Measurements from ENCODE around the gene ZDHHC11. TPM values are rescaled to one million over a fixed set of nuclear protein-coding genes. Genes with fewer than 3 reads are reported as not detected.
A peak's percentile ranks its signal among the peaks of the same experiment; 100 is the strongest.
"Not testable (repeated sequence)": the region's sequence is repeated elsewhere in the genome, so short reads cannot be mapped to it uniquely, and the experiment has no call there.

ZDHHC11 gene
- total RNA-seq, 1 donor from 2014 or later = 6.3 TPM

GRCh38 chr5:848671-849111, 2.1 kb downstream of the ZDHHC11 start:
- Mint-ChIP-seq H3K27ac (ENCODE audit: unreplicated experiment) (no peak overlapping the region), H3K4me1 (ENCODE audit: unreplicated experiment) (no peaks in the 10 kb centered on the region), H3K9me3 (ENCODE audit: unreplicated experiment) (no peaks in the 10 kb centered on the region), H3K4me3 (ENCODE audit: unreplicated experiment) (no peak overlapping the region), H3K27me3 (ENCODE audit: unreplicated experiment) (peaks cover 6% of the 10 kb centered on the region), H3K36me3 (ENCODE audit: unreplicated experiment) (no peaks in the 10 kb centered on the region)
- no peak for DNase-seq (ENCODE audit: extremely low spot score, unreplicated experiment)
- no peak for TF ChIP-seq CTCF (IDR thresholded peaks at IDR 0.05)

GRCh38 chr5:847736-848135, 3.0 kb downstream of the ZDHHC11 start:
- peak; percentile 82 for DNase-seq (ENCODE audit: extremely low spot score, unreplicated experiment)
- not testable (repeated sequence) for H3K4me1 Mint-ChIP-seq (ENCODE audit: unreplicated experiment); H3K36me3 Mint-ChIP-seq (ENCODE audit: unreplicated experiment); H3K4me3 Mint-ChIP-seq (ENCODE audit: unreplicated experiment); H3K9me3 Mint-ChIP-seq (ENCODE audit: unreplicated experiment); H3K27me3 Mint-ChIP-seq (ENCODE audit: unreplicated experiment); H3K27ac Mint-ChIP-seq (ENCODE audit: unreplicated experiment)

GRCh38 chr5:847212-847611, 3.6 kb downstream of the ZDHHC11 start:
- not testable (repeated sequence) for H3K27me3 Mint-ChIP-seq (ENCODE audit: unreplicated experiment); H3K4me1 Mint-ChIP-seq (ENCODE audit: unreplicated experiment); H3K36me3 Mint-ChIP-seq (ENCODE audit: unreplicated experiment); H3K27ac Mint-ChIP-seq (ENCODE audit: unreplicated experiment); H3K9me3 Mint-ChIP-seq (ENCODE audit: unreplicated experiment); H3K4me3 Mint-ChIP-seq (ENCODE audit: unreplicated experiment)
- DNase-seq (ENCODE audit: extremely low spot score, unreplicated experiment) = peak; percentile 81

GRCh38 chr5:846602-847091, 4.1 kb downstream of the ZDHHC11 start:
- H3K4me3 Mint-ChIP-seq (ENCODE audit: unreplicated experiment); H3K4me1 Mint-ChIP-seq (ENCODE audit: unreplicated experiment); H3K27ac Mint-ChIP-seq (ENCODE audit: unreplicated experiment); H3K27me3 Mint-ChIP-seq (ENCODE audit: unreplicated experiment); H3K36me3 Mint-ChIP-seq (ENCODE audit: unreplicated experiment); H3K9me3 Mint-ChIP-seq (ENCODE audit: unreplicated experiment): not testable (repeated sequence)
- peak; percentile 83 for DNase-seq (ENCODE audit: extremely low spot score, unreplicated experiment)

GRCh38 chr5:845676-846601, 4.8 kb downstream of the ZDHHC11 start:
- H3K36me3 Mint-ChIP-seq (ENCODE audit: unreplicated experiment); H3K9me3 Mint-ChIP-seq (ENCODE audit: unreplicated experiment); H3K4me1 Mint-ChIP-seq (ENCODE audit: unreplicated experiment); H3K27ac Mint-ChIP-seq (ENCODE audit: unreplicated experiment); H3K4me3 Mint-ChIP-seq (ENCODE audit: unreplicated experiment); H3K27me3 Mint-ChIP-seq (ENCODE audit: unreplicated experiment): not testable (repeated sequence)
- peak; percentile 80 for DNase-seq (ENCODE audit: extremely low spot score, unreplicated experiment)

GRCh38 chr5:845031-845675, 5.6 kb downstream of the ZDHHC11 start:
- not testable (repeated sequence) for H3K36me3 Mint-ChIP-seq (ENCODE audit: unreplicated experiment); H3K4me3 Mint-ChIP-seq (ENCODE audit: unreplicated experiment); H3K4me1 Mint-ChIP-seq (ENCODE audit: unreplicated experiment); H3K9me3 Mint-ChIP-seq (ENCODE audit: unreplicated experiment); H3K27me3 Mint-ChIP-seq (ENCODE audit: unreplicated experiment); H3K27ac Mint-ChIP-seq (ENCODE audit: unreplicated experiment)
- peak; percentile 85 for DNase-seq (ENCODE audit: extremely low spot score, unreplicated experiment)

- peak; percentile 86 for DNase-seq (ENCODE audit: extremely low spot score, unreplicated experiment)
- not testable (repeated sequence) for H3K9me3 Mint-ChIP-seq (ENCODE audit: unreplicated experiment); H3K27ac Mint-ChIP-seq (ENCODE audit: unreplicated experiment); H3K4me1 Mint-ChIP-seq (ENCODE audit: unreplicated experiment); H3K36me3 Mint-ChIP-seq (ENCODE audit: unreplicated experiment); H3K4me3 Mint-ChIP-seq (ENCODE audit: unreplicated experiment); H3K27me3 Mint-ChIP-seq (ENCODE audit: unreplicated experiment)
Measured at GRCh38 chr5:844426-844825, 6.4 kb downstream of the ZDHHC11 start.

- DNase-seq (ENCODE audit: extremely low spot score, unreplicated experiment) = peak; percentile 85
- H3K27me3 Mint-ChIP-seq (ENCODE audit: unreplicated experiment); H3K4me1 Mint-ChIP-seq (ENCODE audit: unreplicated experiment); H3K27ac Mint-ChIP-seq (ENCODE audit: unreplicated experiment); H3K36me3 Mint-ChIP-seq (ENCODE audit: unreplicated experiment); H3K9me3 Mint-ChIP-seq (ENCODE audit: unreplicated experiment); H3K4me3 Mint-ChIP-seq (ENCODE audit: unreplicated experiment): not testable (repeated sequence)
Measured at GRCh38 chr5:843926-844325, 6.9 kb downstream of the ZDHHC11 start.

- not testable (repeated sequence) for H3K27ac Mint-ChIP-seq (ENCODE audit: unreplicated experiment); H3K4me1 Mint-ChIP-seq (ENCODE audit: unreplicated experiment); H3K4me3 Mint-ChIP-seq (ENCODE audit: unreplicated experiment); H3K27me3 Mint-ChIP-seq (ENCODE audit: unreplicated experiment); H3K36me3 Mint-ChIP-seq (ENCODE audit: unreplicated experiment); H3K9me3 Mint-ChIP-seq (ENCODE audit: unreplicated experiment)
- DNase-seq (ENCODE audit: extremely low spot score, unreplicated experiment) = peak; percentile 84
Measured at GRCh38 chr5:843371-843770, 7.4 kb downstream of the ZDHHC11 start.

GRCh38 chr5:842402-843221, 8.2 kb downstream of the ZDHHC11 start:
- not testable (repeated sequence) for H3K4me1 Mint-ChIP-seq (ENCODE audit: unreplicated experiment); H3K27ac Mint-ChIP-seq (ENCODE audit: unreplicated experiment)
- peak; percentile 85 for DNase-seq (ENCODE audit: extremely low spot score, unreplicated experiment)

More at GRCh38 chr5:842402-843221, 8.2 kb downstream of the ZDHHC11 start:
- not testable (repeated sequence) for H3K4me3 Mint-ChIP-seq (ENCODE audit: unreplicated experiment); H3K27me3 Mint-ChIP-seq (ENCODE audit: unreplicated experiment); H3K36me3 Mint-ChIP-seq (ENCODE audit: unreplicated experiment); H3K9me3 Mint-ChIP-seq (ENCODE audit: unreplicated experiment)
